HG03159 (cell line): ENCODE measurements around the gene PPP4R1.

Experiments
- ATAC-seq: cut with Tn5 transposase; IDR thresholded peaks from one replicate; pipeline ENCODE4 v1.9.1; 2021; ENCODE audit warnings: mild to moderate bottlenecking, moderate library complexity; ENCODE audit not compliant: unreplicated experiment

Gene PPP4R1

GRCh38 chr18:9516437-9517064, 97.8 kb downstream of the PPP4R1 start:
- ATAC-seq: no peak

DNA sequence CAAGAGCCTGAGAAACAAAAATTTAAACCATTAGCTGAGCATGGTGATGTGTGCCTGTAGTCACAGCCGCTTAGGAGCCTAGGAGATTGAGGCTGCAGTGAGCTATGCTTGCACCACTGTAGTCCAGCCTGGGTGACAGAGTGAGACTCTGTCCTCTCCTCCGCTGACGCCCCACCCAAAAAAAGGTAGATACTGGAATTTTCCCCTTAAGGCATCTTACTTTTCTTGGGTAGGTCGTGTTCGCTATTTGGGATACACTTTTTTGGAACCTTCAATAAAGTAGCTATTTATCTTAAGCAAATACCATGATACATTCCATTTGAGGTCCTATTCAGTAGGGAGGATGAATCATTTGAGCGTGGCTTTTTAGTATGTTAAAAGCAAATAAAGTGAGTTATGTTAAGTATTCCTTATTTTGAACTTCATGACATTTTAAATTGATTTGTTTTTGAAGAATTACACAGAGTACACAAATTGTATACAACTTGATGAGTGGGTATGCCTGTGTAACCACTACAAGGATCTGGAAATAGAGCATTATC, 100.3 kb downstream of the PPP4R1 start:
- no peak for ATAC-seq

DNA sequence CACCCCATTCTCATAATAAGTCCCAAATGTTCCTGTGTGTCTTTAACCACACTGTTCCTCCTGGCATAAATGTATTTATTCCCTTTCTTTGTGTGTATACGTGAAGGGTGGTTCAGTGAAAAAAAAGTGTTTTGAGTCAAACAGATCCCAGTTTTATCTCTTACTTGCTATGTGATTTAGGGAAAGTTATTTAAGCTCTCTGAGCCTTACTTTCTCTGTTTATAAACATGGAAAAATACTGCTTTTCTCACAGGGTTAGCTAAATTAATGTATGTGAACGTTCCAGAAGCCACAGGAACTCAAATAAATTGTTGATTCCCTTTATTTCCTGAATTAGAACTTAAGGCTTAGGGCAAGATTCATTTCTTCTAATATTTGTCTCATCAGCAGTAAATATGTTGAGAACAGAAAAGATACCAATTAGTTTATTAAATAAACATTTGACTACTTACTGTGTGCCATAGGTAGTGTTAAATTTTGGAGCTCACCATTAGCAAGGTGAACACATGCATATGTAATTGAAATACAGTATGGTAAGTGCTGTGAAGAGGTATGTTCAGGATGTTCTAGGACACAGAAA, 105.8 kb downstream of the PPP4R1 start:
- ATAC-seq: no peak

- no peak for ATAC-seq
Observed at GRCh38 chr18:9507565-9508088, 106.7 kb downstream of the PPP4R1 start.

DNA sequence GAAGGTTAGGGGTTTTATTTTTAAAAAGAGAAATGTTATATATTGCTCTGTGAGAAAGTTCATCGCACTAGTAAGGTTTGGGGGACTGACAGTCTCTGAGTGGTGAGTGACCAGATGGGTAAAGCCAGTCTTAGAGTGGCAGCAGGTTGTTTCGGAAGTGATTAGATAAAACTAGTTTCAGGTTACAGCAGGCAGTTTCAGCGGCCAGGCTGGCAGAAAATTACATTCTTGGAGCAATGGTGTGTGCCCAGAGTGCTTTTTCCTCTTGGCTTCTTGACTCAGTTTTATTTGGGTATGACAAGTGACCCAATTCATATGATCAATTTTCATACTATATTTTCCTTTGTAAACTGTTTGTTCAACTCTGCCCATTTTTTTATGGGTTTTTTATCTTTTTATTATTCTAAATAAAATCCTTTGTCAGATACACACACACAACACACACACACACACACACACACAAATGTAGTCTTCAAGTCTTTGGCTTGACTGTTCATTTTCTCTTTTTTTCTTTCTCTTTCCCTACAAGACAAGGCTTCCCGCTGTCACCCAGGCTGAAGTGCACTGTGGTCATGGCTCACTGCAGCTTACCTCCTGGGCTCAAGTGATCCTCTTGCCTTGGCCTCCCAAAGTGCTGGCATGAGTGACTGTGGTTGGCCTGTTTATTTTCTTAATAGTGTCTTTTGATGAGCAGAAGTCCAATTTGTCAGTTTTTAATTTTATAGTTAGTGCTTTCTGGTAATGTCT, 108.1 kb downstream of the PPP4R1 start:
- no peak for ATAC-seq
